Measurements from ENCODE around the gene ZSCAN23.

DNA sequence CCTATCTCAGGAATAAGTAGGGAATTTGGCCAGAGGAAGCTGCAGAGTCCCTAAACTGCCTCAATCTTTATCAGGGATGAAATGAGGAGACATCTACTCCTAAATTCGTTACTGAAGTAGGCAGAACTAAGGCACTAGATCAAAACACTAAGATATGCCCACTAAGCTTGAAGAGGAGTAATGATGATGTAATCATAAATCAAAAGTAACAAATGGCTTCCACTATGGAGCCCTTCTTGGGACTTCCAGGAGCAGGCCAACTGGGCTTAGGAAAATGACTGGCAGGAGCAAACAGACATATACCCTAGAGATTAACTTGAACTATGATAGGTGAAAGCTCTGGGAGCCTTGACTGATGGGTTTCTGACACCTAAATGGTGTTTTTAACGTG is 59.2 kb downstream of the ZSCAN23 start:
- TF ChIP-seq BDP1 (IDR thresholded peaks at IDR 0.05; ENCODE audit: insufficient read depth, insufficient read length) (no peak), HDAC6 (IDR thresholded peaks at IDR 0.05; ENCODE audit: low read depth, low read length) (no peak)
- TF ChIP-seq, protein P1, sequence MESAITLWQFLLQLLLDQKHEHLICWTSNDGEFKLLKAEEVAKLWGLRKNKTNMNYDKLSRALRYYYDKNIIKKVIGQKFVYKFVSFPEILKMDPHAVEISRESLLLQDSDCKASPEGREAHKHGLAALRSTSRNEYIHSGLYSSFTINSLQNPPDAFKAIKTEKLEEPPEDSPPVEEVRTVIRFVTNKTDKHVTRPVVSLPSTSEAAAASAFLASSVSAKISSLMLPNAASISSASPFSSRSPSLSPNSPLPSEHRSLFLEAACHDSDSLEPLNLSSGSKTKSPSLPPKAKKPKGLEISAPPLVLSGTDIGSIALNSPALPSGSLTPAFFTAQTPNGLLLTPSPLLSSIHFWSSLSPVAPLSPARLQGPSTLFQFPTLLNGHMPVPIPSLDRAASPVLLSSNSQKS (CRISPR knock-in tag; IDR thresholded peaks at IDR 0.05): no peak
